ENCODE data around the gene NOTUM.

The NOTUM gene

GRCh38 chr17:81909231-81909630 lies 51.8 kb downstream of the NOTUM start:
- ChIA-PET CTCF (interaction anchor here (0.7 kb wide), 1 partner anchor 141 kb away, joined by 4 read pairs; no protein-coding TSS in a partner anchor), POLR2A (interaction anchor here (1.1 to 1.6 kb wide), 5 partner anchors 8 to 76 kb away, joined by 3 to 4 read pairs (median 3); partner anchors contain the start of gene MCRIP1)
- Histone ChIP-seq H3K9me3 (ENCODE audit: control insufficient read depth, insufficient read depth, low read depth, low read length) (no peaks in the 10 kb centered on the region), H3K4me3 (ENCODE audit: low read depth, low read length) (no peak overlapping the region), H3K4me1 (ENCODE audit: control insufficient read depth, insufficient read depth, low read length) (peaks cover 7% of the 10 kb centered on the region), H3K36me3 (ENCODE audit: control insufficient read depth in 2 of 2, insufficient read depth in 1 of 2, low read length in 2 of 2) (peaks cover 0 to 74% of the 10 kb centered on the region in 2 experiments; a peak in 1 of 3 replicates), H3K27ac (ENCODE audit: extremely low read depth, low read depth, low read length) (no peak overlapping the region)
- TF ChIP-seq EGR2 (tag by site-specific recombination; IDR thresholded peaks at IDR 0.05; ENCODE audit: low read depth) (0 out of 2 replicates have a peak, but pooled peaks have one; percentile 18), ZNF501 (tag by site-specific recombination; IDR thresholded peaks at IDR 0.05) (no peak), ZBTB1 (tag by site-specific recombination; IDR thresholded peaks at IDR 0.05) (no peak), ZFHX2 (tag by site-specific recombination; conservative IDR thresholded peaks at IDR 0.05) (peak; percentile 47)

GRCh38 chr17:81908793-81909192 lies 52.2 kb downstream of the NOTUM start:
- ChIA-PET POLR2A (interaction anchor here (1.1 to 1.6 kb wide), 4 partner anchors 7 to 75 kb away, joined by 3 to 4 read pairs (median 3); partner anchors contain the start of gene MCRIP1), CTCF (interaction anchor here (0.7 kb wide), 1 partner anchor 141 kb away, joined by 4 read pairs; no protein-coding TSS in a partner anchor)
- no peak for TF ChIP-seq ZNF560 (tag by site-specific recombination; IDR thresholded peaks at IDR 0.05; ENCODE audit: borderline replicate concordance)
- no peak for TF ChIP-seq ZNF341 (tag by site-specific recombination; IDR thresholded peaks at IDR 0.05; ENCODE audit: low read depth)
- TF ChIP-seq REST (tag by site-specific recombination; IDR thresholded peaks at IDR 0.05): no peak
- no peak for TF ChIP-seq ZNF366 (tag by site-specific recombination; conservative IDR thresholded peaks at IDR 0.05)
- no peak for TF ChIP-seq ZNF274 (IDR thresholded peaks at IDR 0.05; ENCODE audit: low read length)
- TF ChIP-seq ZNF274 (tag by site-specific recombination; IDR thresholded peaks at IDR 0.05; ENCODE audit: borderline replicate concordance): no peak
- no peak for TF ChIP-seq IKZF3 (tag by site-specific recombination; IDR thresholded peaks at IDR 0.05)
- TF ChIP-seq ZNF791 (tag by site-specific recombination; IDR thresholded peaks at IDR 0.05): no peak
- TF ChIP-seq ZNF624 (tag by site-specific recombination; IDR thresholded peaks at IDR 0.05): no peak
- no peak for TF ChIP-seq ZNF157 (tag by site-specific recombination; IDR thresholded peaks at IDR 0.05)
- no peak for TF ChIP-seq ZBTB1 (tag by site-specific recombination; IDR thresholded peaks at IDR 0.05)
- TF ChIP-seq ZNF768 (tag by site-specific recombination; IDR thresholded peaks at IDR 0.05): no peak
- TF ChIP-seq ZNF677 (tag by site-specific recombination; IDR thresholded peaks at IDR 0.05): no peak
- no peak for TF ChIP-seq GFI1B (tag by site-specific recombination; IDR thresholded peaks at IDR 0.05)
- no peak for TF ChIP-seq ZNF211 (tag by site-specific recombination; IDR thresholded peaks at IDR 0.05; ENCODE audit: low read depth)
- TF ChIP-seq ZNF501 (tag by site-specific recombination; IDR thresholded peaks at IDR 0.05): no peak
- Histone ChIP-seq H3K4me1 (ENCODE audit: control insufficient read depth, insufficient read depth, low read length) (peaks cover 7% of the 10 kb centered on the region), H3K4me3 (ENCODE audit: low read depth, low read length) (no peak overlapping the region), H3K9me3 (ENCODE audit: control insufficient read depth, insufficient read depth, low read depth, low read length) (no peaks in the 10 kb centered on the region), H3K27ac (ENCODE audit: extremely low read depth, low read depth, low read length) (no peak overlapping the region), H3K36me3 (ENCODE audit: control insufficient read depth in 2 of 2, insufficient read depth in 1 of 2, low read length in 2 of 2) (peaks cover 0 to 72% of the 10 kb centered on the region in 2 experiments; a peak in 1 of 3 replicates)

Measured in HEK293 (cell line).